ENCODE measurements around the gene MOCS3. TPM values are rescaled to one million over a fixed set of nuclear protein-coding genes. Genes with fewer than 3 reads are reported as not detected.

MOCS3 gene
- total RNA-seq, 2 donors from 2014 or later = 2.9 to 3.1 TPM

- Histone ChIP-seq H3K36me3 (no peaks in the 10 kb centered on the region), H3K9me3 (no peaks in the 10 kb centered on the region), H3K4me3 (no peak overlapping the region), H3K4me1 (peaks cover 0 to 84% of the 10 kb centered on the region in 2 donors), H3K27ac (peak overlapping the region in 1 of 2 donors; percentile 1), H3K27me3 (no peaks in the 10 kb centered on the region)
- TF ChIP-seq CTCF (IDR thresholded peaks at IDR 0.05) = no peak
- no peak for DNase-seq (ENCODE audit: low spot score)
Measured at GRCh38 chr20:50915424-50915823, 43.2 kb upstream of the MOCS3 start.

- H3K4me3 ChIP-seq = no peak overlapping the region
- H3K4me1 ChIP-seq = peaks cover 0 to 81% of the 10 kb centered on the region in 2 donors
- TF ChIP-seq CTCF (IDR thresholded peaks at IDR 0.05) = no peak
- no peaks in the 10 kb centered on the region for H3K27me3 ChIP-seq
- no peak for DNase-seq (ENCODE audit: low spot score)
- H3K36me3 ChIP-seq = no peaks in the 10 kb centered on the region
- no peaks in the 10 kb centered on the region for H3K9me3 ChIP-seq
- H3K27ac ChIP-seq = peak overlapping the region; percentile 1 to 17
Measured at GRCh38 chr20:50916257-50916656, 42.4 kb upstream of the MOCS3 start.

- TF ChIP-seq CTCF (IDR thresholded peaks at IDR 0.05) = no peak
- Histone ChIP-seq H3K4me3 (no peak overlapping the region), H3K36me3 (no peaks in the 10 kb centered on the region), H3K27me3 (no peaks in the 10 kb centered on the region), H3K9me3 (no peaks in the 10 kb centered on the region), H3K4me1 (peaks cover 0 to 81% of the 10 kb centered on the region in 2 donors), H3K27ac (peak overlapping the region; percentile 1 to 17)
- no peak for DNase-seq (ENCODE audit: low spot score)
Measured at GRCh38 chr20:50916934-50917333, 41.7 kb upstream of the MOCS3 start.

GRCh38 chr20:50918403-50918802 is 40.2 kb upstream of the MOCS3 start:
- no peak for TF ChIP-seq CTCF (IDR thresholded peaks at IDR 0.05)
- Histone ChIP-seq H3K36me3 (no peaks in the 10 kb centered on the region), H3K4me1 (peaks cover 0 to 85% of the 10 kb centered on the region in 2 donors), H3K9me3 (no peaks in the 10 kb centered on the region), H3K27me3 (no peaks in the 10 kb centered on the region), H3K4me3 (no peak overlapping the region), H3K27ac (no peak overlapping the region)
- no peak for DNase-seq (ENCODE audit: low spot score)

- peak; percentile 69 for DNase-seq (ENCODE audit: low spot score)
- Histone ChIP-seq H3K27me3 (no peaks in the 10 kb centered on the region), H3K9me3 (no peaks in the 10 kb centered on the region), H3K36me3 (no peaks in the 10 kb centered on the region), H3K4me3 (no peak overlapping the region), H3K27ac (no peak overlapping the region), H3K4me1 (peaks cover 0 to 80% of the 10 kb centered on the region in 2 donors)
- no peak for TF ChIP-seq CTCF (IDR thresholded peaks at IDR 0.05)
Measured at GRCh38 chr20:50919567-50919966, 39.1 kb upstream of the MOCS3 start.

GRCh38 chr20:50920997-50921396 is 37.6 kb upstream of the MOCS3 start:
- no peak overlapping the region for H3K27ac ChIP-seq
- no peak for DNase-seq (ENCODE audit: low spot score)
- H3K36me3 ChIP-seq = no peaks in the 10 kb centered on the region
- H3K4me1 ChIP-seq = peaks cover 0 to 81% of the 10 kb centered on the region in 2 donors
- H3K9me3 ChIP-seq = no peaks in the 10 kb centered on the region
- TF ChIP-seq CTCF (IDR thresholded peaks at IDR 0.05) = no peak
- no peak overlapping the region for H3K4me3 ChIP-seq
- no peaks in the 10 kb centered on the region for H3K27me3 ChIP-seq
